Smooth muscle cell (in vitro differentiated cells): ENCODE results near the gene MAB21L4. TPM values are rescaled to one million over a fixed set of nuclear protein-coding genes. Genes with fewer than 3 reads are reported as not detected.

Source experiments
- DNase-seq: peaks from one replicate; lab custom pipeline; 2025; ENCODE audit not compliant: unreplicated experiment; lab: John Stamatoyannopoulos, UW
- H2AFZ ChIP-seq: fragments of 200-600 bp; sonication (generic); 2 replicates; pipeline ENCODE4 v1.6.0; 2016; ENCODE audit warnings: antibody characterized with exemption, low read depth, mild to moderate bottlenecking
- H3F3A ChIP-seq: fragments of 200-600 bp; sonication (generic); 2 replicates; pipeline ENCODE4 v1.6.0; 2017; ENCODE audit warnings: antibody characterized with exemption, low read depth
- H3K27ac ChIP-seq: fragments of 200-600 bp; sonication (generic); 2 replicates; pipeline ENCODE4 v1.5.1; 2016; ENCODE audit warnings: low read depth, mild to moderate bottlenecking
- H3K27me3 ChIP-seq: fragments of 200-600 bp; sonication (generic); 2 replicates; pipeline ENCODE4 v1.6.1; 2016; ENCODE audit warnings: low read depth, mild to moderate bottlenecking
- H3K36me3 ChIP-seq: fragments of 200-600 bp; sonication (generic); 2 replicates; pipeline ENCODE4 v1.5.1; 2016; ENCODE audit warnings: low read depth
- H3K4me1 ChIP-seq: fragments of 200-600 bp; sonication (generic); 2 replicates; pipeline ENCODE4 v1.5.1; 2016; ENCODE audit warnings: low read depth
- H3K4me2 ChIP-seq: fragments of 200-600 bp; sonication (generic); 2 replicates; pipeline ENCODE4 v1.6.0; 2016; ENCODE audit warnings: mild to moderate bottlenecking
- H3K4me3 ChIP-seq: fragments of 200-600 bp; sonication (generic); 2 replicates; pipeline ENCODE4 v1.5.1; 2016; ENCODE audit warnings: mild to moderate bottlenecking
- H3K79me2 ChIP-seq: fragments of 200-600 bp; sonication (generic); 2 replicates; pipeline ENCODE4 v1.6.0; 2016; ENCODE audit warnings: low read depth, mild to moderate bottlenecking
- H3K9ac ChIP-seq: fragments of 200-600 bp; sonication (generic); 2 replicates; pipeline ENCODE4 v1.6.0; 2016; ENCODE audit warnings: low read depth
- H3K9me3 ChIP-seq: fragments of 200-600 bp; sonication (generic); replicated peaks from 2 replicates; pipeline ENCODE4 v1.5.1; 2016; ENCODE audit warnings: low read depth
- H4K20me1 ChIP-seq: fragments of 200-600 bp; sonication (generic); 2 replicates; pipeline ENCODE4 v1.6.0; 2016; ENCODE audit warnings: low read depth
- CTCF ChIP-seq: fragments of 200-600 bp; sonication (generic); IDR thresholded peaks from 2 replicates; pipeline ENCODE4 v1.5.1; 2017; ENCODE audit warnings: borderline replicate concordance, mild to moderate bottlenecking, antibody characterized with exemption; ENCODE audit not compliant: insufficient read depth, poor library complexity, severe bottlenecking
- WGBS: methylation state at CpG from one replicate; pipeline ENCODE4 v1.1.7; 2016; ENCODE audit warnings: low lambda C conversion rate; 5-methylcytosine and 5-hydroxymethylcytosine counted together
- polyA plus RNA-seq: library from polyadenylated mRNA; unstranded; fragments of >200 nt; fragmentation: Nextera tagmentation; extraction: Ambion mirVana; gene quantifications from 2 replicates; pipeline ENCODE4 v1.2.1, GENCODE V29; 2016
- total RNA-seq: library from RNA; depleted of rRNA; stranded (reverse); fragments of >200 nt; gene quantifications from 2 replicates; pipeline ENCODE4 v1.2.3, GENCODE V29; 2014

MAB21L4 gene
- total and polyA plus RNA-seq, 2 experiments from 2014 or later = 0.53 to 2.2 TPM

- Histone ChIP-seq H3K36me3 (no peaks in the 10 kb centered on the region), H2AFZ (no peak overlapping the region), H3K79me2 (no peaks in the 10 kb centered on the region), H3K27me3 (peaks cover 3% of the 10 kb centered on the region), H3K4me1 (no peaks in the 10 kb centered on the region), H3K27ac (no peak overlapping the region), H3K4me2 (no peak overlapping the region), H3K9ac (no peak overlapping the region), H4K20me1 (no peaks in the 10 kb centered on the region), H3F3A (no peaks in the 10 kb centered on the region), H3K4me3 (no peak overlapping the region), H3K9me3 (no peaks in the 10 kb centered on the region)
- WGBS = 90% methylated on average over 40 of the region's 40 CpGs
- DNase-seq = no peak
- no peak for TF ChIP-seq CTCF
Observed at GRCh38 chr2:240877460-240878340, 18.3 kb downstream of the MAB21L4 start.

GRCh38 chr2:240876475-240877251 is 19.3 kb downstream of the MAB21L4 start:
- TF ChIP-seq CTCF = no peak

GRCh38 chr2:240876035-240876474 is 19.9 kb downstream of the MAB21L4 start:
- H3K4me1 ChIP-seq = no peaks in the 10 kb centered on the region
- no peaks in the 10 kb centered on the region for H3F3A ChIP-seq
- no peaks in the 10 kb centered on the region for H4K20me1 ChIP-seq
- WGBS = 76% methylated on average over 7 of the region's 7 CpGs
- no peak overlapping the region for H3K4me3 ChIP-seq
- H3K27ac ChIP-seq = no peak overlapping the region
- no peak for DNase-seq
- no peak overlapping the region for H3K9ac ChIP-seq
- H3K27me3 ChIP-seq = peaks cover 3% of the 10 kb centered on the region
- H3K79me2 ChIP-seq = no peaks in the 10 kb centered on the region
- no peaks in the 10 kb centered on the region for H3K36me3 ChIP-seq
- TF ChIP-seq CTCF = no peak
- H3K9me3 ChIP-seq = no peaks in the 10 kb centered on the region
- no peak overlapping the region for H3K4me2 ChIP-seq
- no peak overlapping the region for H2AFZ ChIP-seq

More at GRCh38 chr2:240876475-240877251, 19.3 kb downstream of the MAB21L4 start:
- H3K4me2 ChIP-seq = no peak overlapping the region
- WGBS = 91% methylated on average over 18 of the region's 18 CpGs
- H3F3A ChIP-seq = no peaks in the 10 kb centered on the region
- H3K4me3 ChIP-seq = no peak overlapping the region
- H3K4me1 ChIP-seq = no peaks in the 10 kb centered on the region
- no peak overlapping the region for H2AFZ ChIP-seq
- no peak overlapping the region for H3K9ac ChIP-seq
- no peaks in the 10 kb centered on the region for H3K36me3 ChIP-seq
- DNase-seq = no peak
- no peaks in the 10 kb centered on the region for H3K79me2 ChIP-seq
- no peaks in the 10 kb centered on the region for H3K9me3 ChIP-seq
- peaks cover 3% of the 10 kb centered on the region for H3K27me3 ChIP-seq
- no peaks in the 10 kb centered on the region for H4K20me1 ChIP-seq
- no peak overlapping the region for H3K27ac ChIP-seq
